ENCODE measurements around the gene TLL2. TPM values are rescaled to one million over a fixed set of nuclear protein-coding genes. Genes with fewer than 3 reads are reported as not detected.

The TLL2 gene
- total and polyA plus RNA-seq, 9 of the 15 experiments (the other 6 are each of a cell fraction or from before 2014, with no cell fraction given) = 0.09 TPM; not detected in 8

DNA sequence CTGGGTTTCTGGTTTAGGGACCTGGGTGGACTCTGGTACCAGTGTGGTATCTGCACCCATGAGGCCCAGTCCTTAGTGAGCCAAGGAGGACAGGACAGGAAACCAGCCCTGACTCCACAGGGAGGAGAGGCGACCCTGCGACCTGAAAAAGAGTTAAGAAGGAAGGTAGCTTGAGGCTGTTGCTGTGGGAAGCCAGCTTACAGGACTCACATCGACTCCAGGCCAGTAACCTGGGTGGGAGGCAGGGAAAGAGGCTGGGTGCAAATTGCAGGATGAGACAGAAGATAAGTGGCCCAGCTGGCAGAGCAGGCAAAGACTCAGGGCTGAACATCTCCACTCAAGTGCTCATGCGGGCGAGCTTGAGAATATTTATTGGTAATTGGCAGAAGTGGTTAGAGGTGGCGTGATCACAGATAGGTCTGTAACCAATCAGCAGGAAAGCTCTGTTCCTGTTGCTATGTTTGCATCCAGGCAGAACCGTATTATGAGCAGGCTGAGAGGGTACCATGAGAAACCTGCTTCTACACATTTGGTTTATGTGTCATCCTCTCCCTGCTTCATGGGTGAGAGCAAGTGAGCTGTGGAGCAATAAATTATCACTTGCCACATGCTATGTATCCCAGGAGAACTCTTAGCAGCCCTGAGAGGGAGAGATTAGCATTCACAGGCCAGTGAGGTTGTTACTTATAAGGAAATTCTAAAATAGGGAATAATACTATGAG lies 11.0 kb downstream of the TLL2 start:
- POLR2A ChIA-PET = interaction anchor here (1.1 to 1.8 kb wide), 2 partner anchors 7 to 23 kb away, joined by 4 to 5 read pairs; no protein-coding TSS in a partner anchor
- Histone ChIP-seq H3K27me3 (ENCODE audit: control insufficient read depth in 2 of 2, insufficient read depth in 2 of 2, low read length in 2 of 2) (peaks cover 0 to 8% of the 10 kb centered on the region in 2 experiments; a peak in 3 of 5 replicates), H3K9ac (ENCODE audit: insufficient read depth in 1 of 2, low read depth in 2 of 2, low read length in 2 of 2) (no peak overlapping the region), H3K27ac (ENCODE audit: extremely low read depth, low read depth, low read length) (no peak overlapping the region), H4K20me1 (replicated peaks; ENCODE audit: control insufficient read depth, insufficient read depth, low read length) (no peaks in the 10 kb centered on the region), H2AFZ (ENCODE audit: low read depth, low read length) (no peak overlapping the region), H3K9me3 (replicated peaks; ENCODE audit: control insufficient read depth, insufficient read depth, low read depth, low read length) (no peaks in the 10 kb centered on the region), H3K79me2 (ENCODE audit: control insufficient read depth, insufficient read depth, low read length) (no peaks in the 10 kb centered on the region), H3K4me1 (replicated peaks in 1 of 2; ENCODE audit: control insufficient read depth in 2 of 2, insufficient read depth in 2 of 2, low read length in 2 of 2) (no peaks in the 10 kb centered on the region; a peak in 1 of 5 replicates), H3K9me1 (ENCODE audit: control insufficient read depth, insufficient read depth, low read length) (no peaks in the 10 kb centered on the region), H3K4me2 (ENCODE audit: insufficient read depth, low read length) (no peak overlapping the region), H3K4me3 (no peak overlapping the region), H3K36me3 (ENCODE audit: control insufficient read depth, insufficient read depth, low read length) (no peaks in the 10 kb centered on the region)
- CTCF ChIA-PET (ENCODE audit: low intra/inter-chr PET ratio) = no interaction called here
- no peak for FAIRE-seq
- intact Hi-C loops (cut with micrococcal nuclease) = no loop called here
- no peak for ATAC-seq
- in situ Hi-C loops (cut with MboI) = no loop called here
- no peak for DNase-seq (ENCODE audit: extremely low read depth in 1 of 4, low spot score in 3 of 4)
- BruUV-seq (replicated peaks) = no TSS peak
- WGBS (ENCODE audit: insufficient coverage, low coverage, missing lambda C conversion rate) = 8% methylated on average over 7 of the region's 7 CpGs
- TF ChIP-seq XRCC3 (IDR thresholded peaks at IDR 0.05) (no peak), ARHGAP35 (IDR thresholded peaks at IDR 0.05; ENCODE audit: partially characterized antibody) (no peak), MAFF (IDR thresholded peaks at IDR 0.05; ENCODE audit: low read length) (no peak)
- TF ChIP-seq, protein P1, sequence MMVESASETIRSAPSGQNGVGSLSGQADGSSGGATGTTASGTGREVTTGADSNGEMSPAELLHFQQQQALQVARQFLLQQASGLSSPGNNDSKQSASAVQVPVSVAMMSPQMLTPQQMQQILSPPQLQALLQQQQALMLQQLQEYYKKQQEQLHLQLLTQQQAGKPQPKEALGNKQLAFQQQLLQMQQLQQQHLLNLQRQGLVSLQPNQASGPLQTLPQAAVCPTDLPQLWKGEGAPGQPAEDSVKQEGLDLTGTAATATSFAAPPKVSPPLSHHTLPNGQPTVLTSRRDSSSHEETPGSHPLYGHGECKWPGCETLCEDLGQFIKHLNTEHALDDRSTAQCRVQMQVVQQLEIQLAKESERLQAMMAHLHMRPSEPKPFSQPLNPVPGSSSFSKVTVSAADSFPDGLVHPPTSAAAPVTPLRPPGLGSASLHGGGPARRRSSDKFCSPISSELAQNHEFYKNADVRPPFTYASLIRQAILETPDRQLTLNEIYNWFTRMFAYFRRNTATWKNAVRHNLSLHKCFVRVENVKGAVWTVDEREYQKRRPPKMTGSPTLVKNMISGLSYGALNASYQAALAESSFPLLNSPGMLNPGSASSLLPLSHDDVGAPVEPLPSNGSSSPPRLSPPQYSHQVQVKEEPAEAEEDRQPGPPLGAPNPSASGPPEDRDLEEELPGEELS (CRISPR knock-in tag; IDR thresholded peaks at IDR 0.05; ENCODE audit: borderline replicate concordance) = no peak

Measured in K562 (cell line).